Activated CD8-positive, alpha-beta T cell treated with anti-CD3 and anti-CD28 coated beads, Interleukin-2, amount 10 ng/mL, durations not matched to agents 7 days and 5 days (primary cell): ENCODE measurements around the gene CERCAM. TPM values are rescaled to one million over a fixed set of nuclear protein-coding genes. Genes with fewer than 3 reads are reported as not detected.
A peak's percentile ranks its signal among the peaks of the same experiment; 100 is the strongest.

Experiments used
- ATAC-seq: fragments of 150-1000 bp; cut with Tn5 transposase; one replicate; pipeline ENCODE4 v1.10.0; 2021; ENCODE audit warnings: moderate library complexity
- CTCF ChIA-PET: fragments of 350-600 bp; sonication (Branson Sonifier 250); formaldehyde crosslinking; loops from one replicate; lab custom pipeline; 2021; ENCODE audit warnings: antibody characterized with exemption; lab: Charles Lee
- POLR2A ChIA-PET: fragments of 350-600 bp; sonication (Branson Sonifier 250); formaldehyde crosslinking; loops from one replicate; lab custom pipeline; 2021; ENCODE audit warnings: antibody characterized with exemption; lab: Charles Lee
- DNase-seq: peaks from one replicate; pipeline ENCODE4 v3.0.0-alpha.2; 2020
- H3K27ac Mint-ChIP-seq: one replicate; pipeline ENCODE4 v1.8.0; 2021; ENCODE audit warnings: mild to moderate bottlenecking, mixed read lengths
- H3K27me3 Mint-ChIP-seq: one replicate; pipeline ENCODE4 v1.8.0; 2021; ENCODE audit warnings: low read depth, mixed read lengths
- H3K36me3 Mint-ChIP-seq: one replicate; pipeline ENCODE4 v1.8.0; 2021; ENCODE audit warnings: low read depth, mixed read lengths
- H3K4me1 Mint-ChIP-seq: one replicate; pipeline ENCODE4 v1.8.0; 2021; ENCODE audit warnings: low read depth, mixed read lengths
- H3K4me3 Mint-ChIP-seq: one replicate; pipeline ENCODE4 v1.8.0; 2021; ENCODE audit warnings: mild to moderate bottlenecking, mixed read lengths
- H3K9me3 Mint-ChIP-seq: one replicate; pipeline ENCODE4 v1.8.0; 2022; ENCODE audit warnings: mixed read lengths; ENCODE audit not compliant: insufficient read depth
- total RNA-seq, 2 experiments: library from RNA; stranded (reverse); gene quantifications; one replicate each; pipeline ENCODE4 v1.2.3, GENCODE V29; 2021

The CERCAM gene
- 1 to 10 TPM; 3.9 to 4.2 TPM for total RNA-seq

DNA sequence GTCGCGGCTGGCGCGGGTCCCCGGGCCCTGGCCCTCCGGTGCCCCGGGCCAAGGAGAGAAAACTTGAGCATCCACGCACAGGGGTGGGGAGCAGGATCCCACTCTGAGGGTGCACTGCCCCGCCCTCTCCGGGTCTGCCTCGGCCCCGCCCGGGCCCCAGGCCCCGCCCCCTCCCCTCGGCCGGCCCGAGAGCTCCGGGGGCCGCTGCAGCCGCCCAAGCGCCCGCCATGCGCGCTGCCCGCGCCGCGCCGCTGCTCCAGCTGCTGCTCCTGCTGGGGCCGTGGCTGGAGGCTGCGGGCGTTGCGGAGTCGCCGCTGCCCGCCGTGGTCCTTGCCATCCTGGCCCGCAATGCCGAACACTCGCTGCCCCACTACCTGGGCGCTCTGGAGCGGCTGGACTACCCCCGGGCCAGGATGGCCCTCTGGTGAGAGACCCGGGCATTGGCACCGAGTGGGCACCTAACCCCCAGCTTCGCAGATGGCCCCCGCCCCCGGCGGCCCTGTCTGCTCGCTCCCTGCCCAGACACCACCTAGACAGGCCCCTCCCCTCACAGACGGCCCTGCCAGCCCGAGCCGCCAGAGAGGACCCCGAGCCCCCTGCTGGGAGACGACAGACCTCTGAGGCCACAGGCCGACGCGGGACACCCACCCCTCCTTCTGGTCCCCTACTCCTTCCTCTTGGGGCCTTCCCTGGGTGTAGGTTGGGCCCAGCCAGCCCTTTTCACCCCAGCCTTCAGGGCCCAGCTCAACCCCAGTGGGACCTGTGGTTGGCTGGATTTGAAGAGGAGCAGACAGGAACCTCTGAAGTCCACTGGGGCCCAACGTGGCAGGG lies at the start of gene CERCAM:
TSS of gene CERCAM (plus strand) at position 207 of the 831 bp plus-strand sequence. CDS start at position 228, 21 bp downstream.
- Mint-ChIP-seq H3K4me3 (peak within 1 kb of the TSS; percentile 65), H3K27ac (no peak within 1 kb of the TSS), H3K4me1 (peaks cover 24% of the 10 kb centered on the region), H3K27me3 (peaks cover 23% of the 10 kb centered on the region), H3K36me3 (no peaks in the 10 kb centered on the region), H3K9me3 (no peaks in the 10 kb centered on the region)
- POLR2A ChIA-PET, result interaction anchor here (0.6 to 1.2 kb wide), 4 partner anchors 31 to 522 kb away, joined by 3 to 8 read pairs (median 3); partner anchors contain the start of gene SPTAN1
- DNase-seq, result peak; percentile 63
- CTCF ChIA-PET, result interaction anchor here (0.8 to 2.7 kb wide), 21 partner anchors 9 to 208 kb away, joined by 3 to 37 read pairs (median 5); partner anchors contain the start of genes GLE1, ODF2 and URM1
- peak; percentile 86 for ATAC-seq

- no peak for ATAC-seq
- peaks cover 14% of the 10 kb centered on the region for H3K36me3 Mint-ChIP-seq
- H3K4me1 Mint-ChIP-seq, result peaks cover 30% of the 10 kb centered on the region
- no peaks in the 10 kb centered on the region for H3K9me3 Mint-ChIP-seq
- CTCF ChIA-PET, result interaction anchor here (0.9 to 3.7 kb wide), 6 partner anchors 10 to 86 kb away, joined by 3 to 67 read pairs (median 7); partner anchors contain the start of gene CERCAM
- peak overlapping the region; percentile 95 for H3K27ac Mint-ChIP-seq
- no peaks in the 10 kb centered on the region for H3K27me3 Mint-ChIP-seq
- DNase-seq, result no peak
- peak overlapping the region; percentile 89 for H3K4me3 Mint-ChIP-seq
- POLR2A ChIA-PET, result interaction anchor here (0.9 to 1.8 kb wide), 6 partner anchors 10 to 179 kb away, joined by 3 to 12 read pairs (median 4); partner anchors contain the start of genes GLE1, GOLGA2 and SWI5
These were observed 49.0 kb upstream of the CERCAM start for GRCh38 chr9:128371630-128372117.

GRCh38 chr9:128372188-128372641 lies 48.4 kb upstream of the CERCAM start:
- ChIA-PET POLR2A (interaction anchor here (1.1 to 1.8 kb wide), 3 partner anchors 10 to 179 kb away, joined by 4 to 12 read pairs (median 4); partner anchors contain the start of gene GLE1), CTCF (interaction anchor here (2.1 to 3.7 kb wide), 3 partner anchors 11 to 48 kb away, joined by 8 to 67 read pairs (median 11); partner anchors contain the start of gene CERCAM)
- peaks cover 30% of the 10 kb centered on the region for H3K4me1 Mint-ChIP-seq
- H3K27ac Mint-ChIP-seq, result peak overlapping the region; percentile 95
- H3K27me3 Mint-ChIP-seq, result no peaks in the 10 kb centered on the region
- H3K9me3 Mint-ChIP-seq, result no peaks in the 10 kb centered on the region
- no peak for DNase-seq
- H3K36me3 Mint-ChIP-seq, result peaks cover 14% of the 10 kb centered on the region
- no peak for ATAC-seq
- peak overlapping the region; percentile 89 for H3K4me3 Mint-ChIP-seq

DNA sequence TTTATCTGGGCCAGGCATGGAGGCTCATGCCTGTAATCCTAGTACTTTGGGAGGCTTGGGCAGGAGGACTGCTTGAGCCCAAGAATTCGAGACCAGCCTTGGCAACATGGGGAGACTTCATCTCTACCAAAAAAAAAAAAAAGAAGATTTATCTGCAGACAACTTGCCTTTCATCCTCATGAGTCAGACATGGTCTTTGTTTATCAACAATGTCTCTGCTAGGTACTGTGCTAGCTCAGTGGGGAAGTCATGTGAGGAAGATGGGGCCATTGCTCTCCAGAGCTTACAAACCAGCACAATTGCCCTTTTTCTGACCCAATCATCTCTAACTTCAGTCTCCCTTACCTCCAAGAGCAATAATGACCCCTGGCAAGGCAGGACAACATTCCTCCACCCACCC lies 47.9 kb upstream of the CERCAM start:
- Mint-ChIP-seq H3K4me3 (peak overlapping the region; percentile 89), H3K36me3 (peaks cover 16% of the 10 kb centered on the region), H3K27ac (peak overlapping the region; percentile 95), H3K27me3 (no peaks in the 10 kb centered on the region), H3K4me1 (peaks cover 30% of the 10 kb centered on the region), H3K9me3 (no peaks in the 10 kb centered on the region)
- no peak for DNase-seq
- POLR2A ChIA-PET, result no interaction called here
- CTCF ChIA-PET, result interaction anchor here (3.2 to 3.7 kb wide), 2 partner anchors 11 to 47 kb away, joined by 11 to 67 read pairs; partner anchors contain the start of gene CERCAM
- ATAC-seq, result no peak

- H3K36me3 Mint-ChIP-seq, result peaks cover 20% of the 10 kb centered on the region
- H3K4me3 Mint-ChIP-seq, result no peak overlapping the region
- H3K4me1 Mint-ChIP-seq, result peaks cover 30% of the 10 kb centered on the region
- ChIA-PET CTCF (no interaction called here), POLR2A (no interaction called here)
- no peaks in the 10 kb centered on the region for H3K9me3 Mint-ChIP-seq
- ATAC-seq (no peak), DNase-seq (no peak)
- H3K27me3 Mint-ChIP-seq, result no peaks in the 10 kb centered on the region
- no peak overlapping the region for H3K27ac Mint-ChIP-seq
These were observed 46.4 kb upstream of the CERCAM start for GRCh38 chr9:128374221-128374675.

- peaks cover 26% of the 10 kb centered on the region for H3K36me3 Mint-ChIP-seq
- ChIA-PET POLR2A (no interaction called here), CTCF (interaction anchor here (1.6 kb wide), 1 partner anchor 14 kb away, joined by 8 read pairs; no protein-coding TSS in a partner anchor)
- H3K9me3 Mint-ChIP-seq, result no peaks in the 10 kb centered on the region
- H3K27me3 Mint-ChIP-seq, result no peaks in the 10 kb centered on the region
- DNase-seq, result no peak
- H3K4me3 Mint-ChIP-seq, result no peak overlapping the region
- no peak for ATAC-seq
- H3K27ac Mint-ChIP-seq, result no peak overlapping the region
- H3K4me1 Mint-ChIP-seq, result peaks cover 22% of the 10 kb centered on the region
These were observed 44.8 kb upstream of the CERCAM start for GRCh38 chr9:128375865-128376264.

DNA sequence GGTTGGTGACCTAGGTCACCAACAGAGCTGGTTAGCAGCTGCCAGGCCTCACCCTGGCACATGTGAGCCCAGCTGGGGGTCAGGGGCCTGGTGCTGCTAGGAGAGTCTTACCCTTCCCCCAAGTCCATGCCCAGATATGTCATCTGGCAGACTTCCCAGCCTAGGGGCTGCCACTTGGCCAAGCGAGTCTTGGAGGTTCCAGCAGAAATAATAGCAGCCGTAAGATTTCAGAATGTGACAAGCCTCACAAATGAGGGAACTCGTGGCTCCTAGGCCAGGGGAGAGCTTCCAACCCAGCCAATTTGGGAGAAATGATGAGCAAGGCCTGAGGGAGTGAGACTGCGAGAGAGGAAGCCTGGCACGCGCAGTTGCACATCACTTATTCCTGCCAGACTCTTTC lies 38.4 kb upstream of the CERCAM start:
- ATAC-seq (no peak), DNase-seq (no peak)
- H3K4me3 Mint-ChIP-seq, result no peak overlapping the region
- POLR2A ChIA-PET, result no interaction called here
- H3K27ac Mint-ChIP-seq, result no peak overlapping the region
- no peaks in the 10 kb centered on the region for H3K27me3 Mint-ChIP-seq
- peaks cover 19% of the 10 kb centered on the region for H3K36me3 Mint-ChIP-seq
- no peaks in the 10 kb centered on the region for H3K9me3 Mint-ChIP-seq
- no peaks in the 10 kb centered on the region for H3K4me1 Mint-ChIP-seq
- CTCF ChIA-PET, result interaction anchor here (1.4 kb wide), 1 partner anchor 15 kb away, joined by 3 read pairs; no protein-coding TSS in a partner anchor

DNA sequence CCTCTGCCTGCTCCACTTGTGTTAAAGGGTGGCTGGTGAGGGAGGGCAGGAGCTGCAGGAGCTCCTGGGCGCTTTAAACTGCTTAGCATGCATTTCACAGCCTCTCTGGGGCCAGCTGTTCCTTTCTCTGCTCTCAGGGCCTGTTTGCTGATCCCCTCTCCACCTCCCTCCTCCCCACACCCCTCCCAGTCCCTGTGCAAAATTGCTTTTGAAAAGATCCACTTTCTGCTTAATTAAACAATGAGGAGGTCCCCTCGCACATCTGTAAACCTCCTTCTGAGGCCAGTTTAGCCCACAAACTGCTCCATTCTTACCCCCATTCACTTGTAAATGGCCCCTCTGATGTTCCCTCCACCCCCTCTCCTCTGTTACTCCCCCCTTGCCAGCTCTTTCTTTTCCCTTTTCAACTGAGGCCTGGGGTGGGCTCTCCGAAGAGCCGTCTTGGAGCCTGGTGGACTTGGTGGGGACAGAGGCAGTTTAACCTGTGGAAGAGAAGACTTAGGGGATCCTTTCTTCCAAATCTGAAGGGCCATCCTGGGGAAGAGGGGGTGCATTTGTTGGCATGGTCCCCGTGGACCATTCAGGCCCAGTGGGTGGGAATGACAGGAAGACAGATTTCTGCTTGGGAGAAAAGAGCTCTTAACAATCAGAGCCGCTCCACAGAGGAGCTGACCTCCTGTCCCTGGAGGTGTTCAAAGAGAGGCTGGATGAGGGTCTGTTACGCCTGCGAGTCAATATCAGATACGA lies 37.5 kb upstream of the CERCAM start:
- H3K4me1 Mint-ChIP-seq, result no peaks in the 10 kb centered on the region
- H3K9me3 Mint-ChIP-seq, result no peaks in the 10 kb centered on the region
- CTCF ChIA-PET, result interaction anchor here (1.4 kb wide), 1 partner anchor 16 kb away, joined by 3 read pairs; no protein-coding TSS in a partner anchor
- no peak overlapping the region for H3K27ac Mint-ChIP-seq
- ATAC-seq (no peak), DNase-seq (no peak)
- peaks cover 19% of the 10 kb centered on the region for H3K36me3 Mint-ChIP-seq
- H3K27me3 Mint-ChIP-seq, result no peaks in the 10 kb centered on the region
- POLR2A ChIA-PET, result no interaction called here
- no peak overlapping the region for H3K4me3 Mint-ChIP-seq

DNA sequence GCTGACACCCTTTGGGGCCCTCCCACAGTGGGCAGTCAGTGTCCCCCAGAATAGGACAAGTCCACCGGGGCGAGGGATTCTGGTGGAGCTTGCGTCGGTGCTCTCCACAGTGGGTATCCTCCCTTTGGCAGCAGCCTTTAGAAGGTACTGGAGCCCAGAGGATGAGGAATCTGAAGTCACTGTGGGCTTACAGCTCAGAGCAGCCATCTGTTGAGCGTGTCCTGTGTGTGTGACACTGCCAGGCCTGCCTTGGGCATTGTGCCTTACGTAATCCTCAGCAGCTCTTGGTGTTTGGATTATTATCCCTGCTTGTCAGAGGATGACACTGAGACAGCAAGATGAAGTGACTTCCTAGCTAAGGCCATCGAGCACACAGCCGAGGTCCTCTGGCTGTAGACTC lies 36.9 kb upstream of the CERCAM start:
- ATAC-seq, result no peak
- ChIA-PET POLR2A (no interaction called here), CTCF (interaction anchor here (1.4 kb wide), 1 partner anchor 17 kb away, joined by 3 read pairs; no protein-coding TSS in a partner anchor)
- Mint-ChIP-seq H3K9me3 (no peaks in the 10 kb centered on the region), H3K27me3 (no peaks in the 10 kb centered on the region), H3K36me3 (peaks cover 17% of the 10 kb centered on the region), H3K4me1 (no peaks in the 10 kb centered on the region), H3K27ac (no peak overlapping the region), H3K4me3 (no peak overlapping the region)
- no peak for DNase-seq

DNA sequence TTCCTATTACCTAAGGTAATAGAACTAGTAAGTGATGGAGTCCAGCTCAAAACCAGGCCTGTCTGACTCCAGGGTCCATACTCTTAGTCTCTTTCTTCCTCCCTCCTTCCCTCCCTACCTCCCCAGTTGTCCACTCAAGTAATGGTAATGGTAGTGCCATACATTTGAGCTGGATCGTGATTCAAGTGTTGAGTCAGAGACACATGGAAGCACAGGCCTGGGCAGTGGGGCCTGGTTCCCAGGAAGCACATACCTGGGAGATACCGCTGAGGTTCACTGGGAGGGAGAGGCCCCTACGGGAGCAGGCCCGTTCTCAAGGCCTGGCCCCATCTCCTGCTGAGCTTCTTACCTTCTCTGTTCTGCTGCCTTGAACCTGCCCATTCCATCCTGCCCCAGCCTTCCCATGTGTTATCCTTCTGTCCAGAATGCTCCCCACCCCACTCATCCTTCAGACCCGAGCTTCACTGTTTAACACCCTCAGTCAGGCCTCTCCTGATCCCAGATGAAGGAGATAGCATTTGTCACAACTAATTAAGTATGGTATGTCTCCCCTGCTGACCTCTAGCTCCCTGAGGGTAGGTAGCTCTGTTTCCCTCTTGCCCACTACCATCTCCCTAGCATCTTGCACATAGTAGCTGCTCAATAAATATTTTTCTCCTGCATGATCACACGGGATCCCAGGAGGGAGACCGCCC lies 35.7 kb upstream of the CERCAM start:
- H3K4me1 Mint-ChIP-seq, result no peaks in the 10 kb centered on the region
- H3K27ac Mint-ChIP-seq, result no peak overlapping the region
- H3K36me3 Mint-ChIP-seq, result peaks cover 17% of the 10 kb centered on the region
- H3K4me3 Mint-ChIP-seq, result no peak overlapping the region
- ATAC-seq (no peak), DNase-seq (no peak)
- H3K9me3 Mint-ChIP-seq, result no peaks in the 10 kb centered on the region
- ChIA-PET POLR2A (no interaction called here), CTCF (no interaction called here)
- H3K27me3 Mint-ChIP-seq, result no peaks in the 10 kb centered on the region
